Measurements from ENCODE around the gene SPATA31A6.
"Not testable (repeated sequence)": the region's sequence is repeated elsewhere in the genome, so short reads cannot be mapped to it uniquely, and the experiment has no call there.

- not testable (repeated sequence) for TF ChIP-seq CTCF, POLR2A, EP300 (IDR thresholded peaks at IDR 0.05)
These were observed at the start of gene SPATA31A6 for GRCh38 chr9:42183359-42183758.

Data from ovary (tissue), 3 donors.